GM21529 (cell line): ENCODE measurements around the gene ANTXR1.

Experiments
- ATAC-seq: cut with Tn5 transposase; IDR thresholded peaks from one replicate; pipeline ENCODE4 v1.9.1; 2021; ENCODE audit not compliant: unreplicated experiment

Gene ANTXR1

GRCh38 chr2:69260666-69261065 is 247.7 kb downstream of the ANTXR1 start:
- ATAC-seq: no peak

- ATAC-seq: no peak
Measured at GRCh38 chr2:69269330-69269729, 256.4 kb downstream of the ANTXR1 start.

DNA sequence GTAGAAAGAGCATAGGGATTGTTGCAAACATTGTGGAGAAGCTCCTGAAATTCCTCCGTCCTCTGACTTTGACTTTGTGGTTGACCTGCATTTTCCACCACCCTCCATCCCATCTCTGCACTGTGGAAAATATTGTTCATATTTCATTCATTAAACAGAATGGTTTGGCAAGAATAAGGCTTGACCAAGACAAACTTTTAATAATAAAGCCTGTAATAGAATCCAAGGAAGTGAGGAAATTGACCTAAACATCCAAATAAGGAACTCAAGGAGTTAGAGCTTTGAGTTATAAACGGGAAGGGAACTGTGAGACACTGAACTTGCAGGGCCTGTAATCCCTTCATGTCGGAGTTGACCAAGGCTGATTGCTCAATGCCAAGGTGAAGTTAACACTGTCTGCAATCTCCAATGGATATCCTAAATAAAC is 258.9 kb downstream of the ANTXR1 start:
- ATAC-seq: no peak

DNA sequence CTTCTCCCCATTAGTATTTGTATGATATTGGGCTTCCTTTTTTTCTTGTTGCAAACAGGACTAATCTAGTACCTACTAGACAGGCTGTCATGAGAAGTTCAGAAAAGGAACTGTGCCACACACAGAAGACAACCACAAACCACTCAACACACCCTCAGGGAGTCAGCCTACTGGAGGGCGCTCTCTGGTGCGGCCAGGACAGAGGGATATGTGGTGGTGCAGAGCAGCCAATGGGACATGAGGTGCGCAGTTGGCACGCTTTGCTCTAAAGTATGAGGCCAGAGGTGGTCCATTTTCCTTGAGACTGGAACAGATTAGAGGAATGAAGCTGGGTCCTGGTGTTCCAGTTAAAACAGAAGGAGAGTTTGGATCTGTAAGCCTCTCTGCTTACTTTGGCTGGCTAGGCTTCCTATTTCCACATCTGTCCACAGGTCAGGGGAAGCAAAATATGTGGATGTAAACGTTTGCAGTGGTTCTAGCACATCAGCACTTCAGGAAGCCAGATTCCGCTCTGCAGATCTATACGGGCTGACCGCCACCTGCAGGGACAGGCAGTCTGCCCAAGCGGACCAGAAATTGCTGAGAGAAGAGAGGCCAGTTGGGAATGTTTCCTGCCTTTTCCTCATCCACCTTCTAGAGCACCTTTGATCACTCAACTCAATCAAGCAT is 260.0 kb downstream of the ANTXR1 start:
- no peak for ATAC-seq

DNA sequence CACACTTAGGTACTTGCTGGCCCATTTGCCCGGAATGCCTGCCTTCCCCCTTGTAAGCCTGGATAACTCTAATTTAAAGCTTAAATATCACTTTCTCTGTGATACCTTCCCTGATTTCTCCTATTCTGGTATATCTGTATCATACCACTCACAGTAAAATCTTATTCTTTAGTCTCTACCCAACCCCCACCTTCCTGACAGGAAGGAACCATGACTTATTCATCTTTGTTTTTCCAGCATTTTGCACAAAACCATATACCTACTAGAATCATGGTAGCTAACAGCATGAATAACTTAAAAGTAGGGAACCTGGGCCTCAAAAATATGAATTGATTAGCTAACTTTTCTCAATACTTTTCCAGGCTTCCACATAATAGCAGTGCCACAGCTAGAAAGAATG is 262.5 kb downstream of the ANTXR1 start:
- no peak for ATAC-seq

DNA sequence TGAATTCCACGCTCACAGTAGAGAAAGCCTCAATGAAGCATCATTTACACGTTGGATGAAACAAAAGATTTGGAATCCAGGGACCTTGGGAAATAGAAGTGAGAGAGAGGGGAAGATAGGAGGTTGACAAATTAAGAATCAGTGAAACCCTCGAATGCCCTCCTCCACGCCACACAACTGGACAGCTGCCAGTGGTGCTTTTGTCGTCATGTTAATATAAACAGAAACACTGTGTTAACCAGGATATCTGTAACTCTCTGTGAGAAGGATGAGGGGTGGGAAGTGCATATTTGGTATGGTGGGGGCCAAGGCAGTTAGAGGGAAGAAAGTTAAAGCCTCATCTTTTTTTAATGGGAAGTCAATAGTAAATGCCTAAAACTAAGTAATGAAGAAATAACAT is 265.4 kb downstream of the ANTXR1 start:
- ATAC-seq: no peak

DNA sequence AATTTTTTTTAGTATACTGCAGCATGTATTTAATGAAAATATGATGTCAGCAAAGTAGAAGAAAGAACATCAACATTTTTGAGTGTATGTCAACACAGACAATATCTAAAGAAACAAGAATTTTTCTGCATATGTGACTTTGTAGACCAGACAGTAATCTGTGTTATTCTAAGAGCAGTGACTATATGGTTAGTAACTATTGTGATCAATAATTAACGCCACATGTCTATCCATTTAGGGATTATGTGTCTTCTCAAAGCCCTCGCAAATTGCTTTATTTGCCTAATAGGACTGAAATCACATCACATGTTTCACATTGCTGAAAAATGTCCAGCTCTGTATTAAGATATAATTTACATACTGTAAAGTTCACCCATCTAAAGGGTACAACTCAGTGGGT is 266.2 kb downstream of the ANTXR1 start:
- ATAC-seq: no peak

DNA sequence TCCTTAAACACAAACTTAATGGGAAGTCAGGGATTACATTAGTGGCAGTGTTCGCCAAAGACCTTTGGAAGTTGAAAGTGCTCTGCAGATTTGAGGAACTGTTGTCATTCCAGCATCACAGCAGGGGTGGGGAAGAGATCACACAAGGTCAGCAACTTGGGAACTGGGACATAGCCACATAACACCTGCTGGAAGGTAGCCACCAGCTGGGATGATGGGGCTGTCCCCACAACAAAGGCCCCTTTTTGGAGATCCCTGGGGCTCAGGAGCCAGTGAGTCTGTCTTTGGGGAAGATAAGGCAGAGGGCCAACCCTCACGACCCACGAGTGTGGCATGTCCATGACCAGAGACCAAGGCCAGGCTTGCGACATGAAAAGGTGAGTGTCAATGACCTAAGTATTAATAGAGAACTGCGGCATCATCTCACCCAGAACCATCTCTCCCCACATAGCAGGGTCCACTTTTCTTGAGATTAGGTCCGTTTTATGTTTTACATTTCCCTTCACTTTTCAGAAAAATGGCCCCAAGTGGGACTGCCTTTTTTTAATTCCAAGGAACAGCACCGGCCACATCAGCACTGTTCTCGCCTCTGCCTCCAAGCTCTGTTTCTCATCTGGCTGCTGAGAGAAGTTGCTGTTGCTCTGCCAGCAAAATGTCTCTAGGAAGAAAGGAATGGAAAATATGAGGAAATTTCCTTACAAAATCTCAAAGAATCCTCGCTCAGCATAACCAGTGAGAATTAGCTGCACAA is 267.1 kb downstream of the ANTXR1 start:
- ATAC-seq: no peak

GRCh38 chr2:69280796-69281412 is 267.9 kb downstream of the ANTXR1 start:
- ATAC-seq: no peak

DNA sequence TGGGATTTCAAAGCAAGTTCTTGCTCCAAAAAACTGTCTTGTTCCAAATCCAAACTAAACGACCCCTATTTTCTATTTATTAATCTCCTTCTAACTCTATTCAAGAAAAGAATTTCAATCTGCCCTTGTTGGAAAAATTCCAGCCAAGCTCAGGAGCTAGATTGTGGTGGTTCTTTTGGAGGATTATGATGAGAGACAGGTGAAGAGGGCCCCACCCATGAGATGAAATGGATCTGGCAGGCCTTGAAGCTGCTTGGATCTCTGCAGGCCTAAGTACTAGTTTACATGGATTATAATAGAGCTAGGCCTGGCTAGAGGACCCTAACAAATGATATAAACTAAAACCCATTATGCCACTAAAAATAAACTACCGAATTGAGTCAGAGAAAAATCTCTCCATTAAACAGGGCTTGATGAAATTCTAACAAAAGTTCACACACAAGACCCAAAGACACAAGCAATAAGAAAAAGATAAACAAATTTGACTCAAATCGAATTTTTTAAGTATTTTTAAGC is 272.5 kb downstream of the ANTXR1 start:
- no peak for ATAC-seq

DNA sequence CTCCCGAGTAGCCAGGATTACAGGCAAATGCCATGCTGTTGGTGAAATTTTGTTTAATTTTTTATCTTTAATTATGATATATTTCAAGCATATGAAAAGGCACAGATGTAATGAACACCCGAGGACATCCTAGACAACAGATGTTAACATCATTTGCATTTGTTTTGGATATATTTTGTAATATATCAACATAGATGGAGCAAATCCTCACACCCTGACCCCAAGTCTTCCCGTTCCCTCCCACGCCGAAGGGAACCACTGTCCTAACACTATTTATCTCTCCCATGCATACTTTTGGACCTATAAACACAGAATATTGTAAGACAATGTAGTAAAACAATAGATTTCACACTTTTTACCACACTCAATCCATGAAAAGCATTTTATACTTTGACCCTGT is 274.6 kb downstream of the ANTXR1 start:
- ATAC-seq: no peak

- ATAC-seq: no peak
Measured at GRCh38 chr2:69288429-69288828, 275.4 kb downstream of the ANTXR1 start.

DNA sequence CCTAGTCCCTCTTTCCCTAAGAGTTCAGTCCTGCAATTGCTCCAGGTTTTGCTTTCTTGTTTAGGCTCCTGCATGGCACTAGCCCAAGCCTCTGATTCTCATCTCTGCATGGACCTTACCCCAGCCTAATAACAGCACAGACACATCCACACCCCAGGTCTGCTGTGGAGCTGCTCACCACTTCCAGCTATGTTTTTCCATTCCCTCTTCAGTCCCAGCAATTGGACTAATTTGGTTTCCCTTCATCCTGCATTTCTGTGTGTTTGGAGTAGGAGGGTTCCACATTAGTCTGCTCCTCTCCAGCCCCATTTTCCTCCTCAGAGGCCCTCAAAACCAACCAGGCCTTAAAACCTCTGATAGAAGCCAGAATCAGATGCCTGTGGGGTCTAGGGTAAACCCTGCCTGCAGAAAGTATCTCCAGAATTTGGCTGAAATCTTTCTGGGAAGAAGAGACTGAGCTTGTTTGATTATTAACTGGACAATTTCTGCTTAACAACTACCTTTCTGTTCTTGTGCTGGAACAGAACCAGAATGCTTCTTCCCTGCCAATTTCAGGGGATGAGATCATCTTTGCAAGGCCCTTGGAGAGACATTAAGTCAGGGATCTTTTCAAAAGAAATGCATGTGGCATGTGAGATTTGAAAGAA is 278.1 kb downstream of the ANTXR1 start:
- no peak for ATAC-seq

GRCh38 chr2:69291721-69292120 is 278.7 kb downstream of the ANTXR1 start:
- no peak for ATAC-seq

DNA sequence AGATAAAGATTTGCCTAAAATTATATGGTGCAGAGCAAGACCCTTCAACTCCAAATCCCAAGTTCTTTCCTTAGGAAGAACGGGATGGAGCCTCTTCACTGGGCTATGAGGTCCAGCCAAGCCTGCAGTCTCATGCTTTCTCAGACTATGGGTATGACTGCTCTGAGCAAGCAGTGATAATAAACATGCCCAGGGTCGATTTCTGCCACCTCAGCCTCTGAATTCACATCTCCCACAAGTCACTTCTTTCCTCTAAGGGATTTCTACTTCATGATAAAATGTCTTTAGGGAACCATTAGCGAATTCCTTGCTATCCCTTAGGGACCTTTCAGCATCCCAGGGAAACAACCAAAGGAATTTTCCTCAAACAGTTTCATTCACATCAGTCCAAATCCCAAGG is 279.3 kb downstream of the ANTXR1 start:
- ATAC-seq: no peak

DNA sequence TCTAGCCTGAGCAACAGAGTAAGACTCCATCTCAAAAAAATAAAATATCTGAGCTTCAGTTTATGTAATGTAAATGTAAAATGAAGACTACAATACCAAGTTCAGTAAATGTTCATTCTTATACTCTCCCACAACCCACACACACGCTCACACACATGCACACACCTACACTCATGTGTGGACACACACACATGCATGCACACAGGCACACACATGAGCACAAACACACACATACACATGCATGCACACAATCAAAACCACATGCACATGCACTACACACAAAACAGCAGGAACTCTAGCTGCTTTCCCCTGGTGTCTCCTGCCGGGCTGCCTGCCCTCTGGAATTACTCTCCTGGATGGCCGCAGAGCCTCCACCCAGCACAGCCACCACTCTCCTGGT is 283.4 kb downstream of the ANTXR1 start:
- no peak for ATAC-seq

GRCh38 chr2:69297216-69297615 is 284.2 kb downstream of the ANTXR1 start:
- no peak for ATAC-seq

- ATAC-seq: no peak
Measured at GRCh38 chr2:69298261-69298660, 285.3 kb downstream of the ANTXR1 start.

DNA sequence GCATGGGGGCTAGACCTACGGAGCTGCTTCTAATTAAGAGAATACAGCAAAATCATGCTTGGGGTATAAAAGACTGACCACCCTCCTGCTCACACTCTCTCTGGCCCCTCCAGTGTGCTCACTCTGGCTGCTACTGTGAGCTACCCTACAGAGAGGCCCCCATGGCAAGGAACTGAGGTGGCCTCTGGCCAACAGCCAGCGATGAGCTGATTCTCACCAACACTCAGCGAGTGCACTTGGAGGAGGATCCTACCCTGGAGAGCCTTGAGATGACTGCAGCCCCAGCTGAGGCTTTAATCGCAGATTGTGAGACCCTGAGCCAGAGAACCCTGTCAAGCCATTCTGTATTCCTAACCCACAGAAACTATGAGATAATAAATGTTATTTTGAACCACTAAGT is 285.9 kb downstream of the ANTXR1 start:
- no peak for ATAC-seq
